RWPE2 (cell line): ENCODE data around the gene GRK5.

Source experiments
- ATAC-seq: fragments of 200-7000 bp; cut with Tn5 transposase; 3 replicates; pipeline ENCODE4 v1.9.1; 2021; ENCODE audit warnings: low read depth
- DNase-seq: peaks from one replicate; pipeline ENCODE4 v3.0.0-alpha.2; 2020; ENCODE audit warnings: low spot score
- H3K27ac ChIP-seq: fragments of 450-650 bp; 2 replicates; pipeline ENCODE4 v1.5.1; 2017; ENCODE audit warnings: mild to moderate bottlenecking; ENCODE audit not compliant: poor library complexity, severe bottlenecking
- H3K27me3 ChIP-seq: fragments of 250-450 bp; sonication (Bioruptor Pico); 2 replicates; pipeline ENCODE4 v1.5.1; 2021; ENCODE audit warnings: mild to moderate bottlenecking, moderate library complexity; ENCODE audit not compliant: insufficient read depth, poor library complexity, severe bottlenecking
- H3K36me3 ChIP-seq: fragments of 250-450 bp; sonication (Bioruptor Pico); 2 replicates; pipeline ENCODE4 v1.5.1; 2020; ENCODE audit warnings: low read depth, mild to moderate bottlenecking, moderate library complexity
- H3K4me1 ChIP-seq: fragments of 250-450 bp; sonication (Bioruptor Pico); 2 replicates; pipeline ENCODE4 v1.5.1; 2021; ENCODE audit warnings: mild to moderate bottlenecking, moderate library complexity; ENCODE audit not compliant: insufficient read depth, poor library complexity, severe bottlenecking
- H3K4me3 ChIP-seq: fragments of 250-450 bp; sonication (Bioruptor Pico); 2 replicates; pipeline ENCODE4 v1.5.1; 2021; ENCODE audit warnings: mild to moderate bottlenecking, moderate library complexity; ENCODE audit not compliant: severe bottlenecking
- H3K9me3 ChIP-seq: fragments of 250-450 bp; sonication (Bioruptor Pico); 2 replicates; pipeline ENCODE4 v1.5.1; 2021; ENCODE audit warnings: mild to moderate bottlenecking, moderate library complexity; ENCODE audit not compliant: severe bottlenecking
- CTCF ChIP-seq: fragments of 450-650 bp; IDR thresholded peaks from one replicate; pipeline ENCODE4 v1.5.1; 2017; ENCODE audit warnings: mild to moderate bottlenecking, moderate library complexity; ENCODE audit not compliant: poor library complexity, severe bottlenecking

Gene GRK5

GRCh38 chr10:119318411-119319160 is 111.2 kb downstream of the GRK5 start:
- H3K9me3 ChIP-seq = no peaks in the 10 kb centered on the region
- H3K4me1 ChIP-seq = peaks cover 34% of the 10 kb centered on the region
- H3K27me3 ChIP-seq = no peaks in the 10 kb centered on the region
- H3K4me3 ChIP-seq = no peak overlapping the region
- TF ChIP-seq CTCF = no peak
- no peak for DNase-seq
- no peak overlapping the region for H3K27ac ChIP-seq
- ATAC-seq = no peak
- no peaks in the 10 kb centered on the region for H3K36me3 ChIP-seq

DNA sequence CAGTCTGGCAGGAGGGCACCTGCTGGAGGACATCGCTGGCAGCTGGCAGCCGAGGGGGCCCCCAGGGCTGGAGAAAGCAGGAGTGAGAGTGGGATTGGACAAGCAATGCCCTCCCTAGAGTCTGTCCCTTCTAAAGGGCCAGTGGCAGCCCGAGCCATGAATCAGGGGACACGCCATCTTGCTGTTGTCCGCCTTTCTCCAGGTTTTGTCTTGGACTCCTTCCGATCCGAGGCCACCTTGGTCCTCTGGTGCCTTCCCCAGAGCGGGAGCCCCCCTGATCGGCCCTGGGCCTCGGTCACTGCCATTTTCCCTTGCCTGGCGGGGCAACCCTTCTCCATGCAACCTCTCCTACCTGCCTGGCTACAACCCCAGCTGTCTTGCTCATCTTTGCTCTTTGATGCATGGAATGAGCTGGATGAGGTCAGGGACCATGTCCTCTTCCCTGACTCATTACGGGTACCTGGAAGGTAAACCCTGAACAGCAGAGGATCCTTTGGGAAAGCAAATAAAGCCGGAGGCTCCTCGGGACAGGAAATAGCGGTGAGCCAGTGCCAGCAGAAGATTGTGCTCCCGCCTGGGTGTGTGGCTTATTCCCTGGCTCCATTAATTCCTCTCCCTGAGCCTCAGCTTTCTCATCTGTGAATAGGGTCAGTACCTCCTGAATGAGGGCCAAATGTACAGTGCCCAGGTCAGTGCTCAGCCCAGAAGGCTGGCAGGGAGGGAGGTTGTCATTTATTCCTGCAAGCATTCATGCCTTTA is 112.0 kb downstream of the GRK5 start:
- DNase-seq (no peak), ATAC-seq (peak; percentile 38)
- Histone ChIP-seq H3K4me3 (no peak overlapping the region), H3K27ac (no peak overlapping the region), H3K27me3 (no peaks in the 10 kb centered on the region), H3K9me3 (no peaks in the 10 kb centered on the region), H3K4me1 (peaks cover 34% of the 10 kb centered on the region), H3K36me3 (no peaks in the 10 kb centered on the region)
- TF ChIP-seq CTCF = no peak

- ATAC-seq = no peak
- Histone ChIP-seq H3K27ac (no peak overlapping the region), H3K27me3 (no peaks in the 10 kb centered on the region), H3K9me3 (no peaks in the 10 kb centered on the region), H3K4me3 (no peak overlapping the region), H3K36me3 (no peaks in the 10 kb centered on the region), H3K4me1 (peaks cover 33% of the 10 kb centered on the region)
- no peak for TF ChIP-seq CTCF
- no peak for DNase-seq
Measured at GRCh38 chr10:119319920-119320258, 112.5 kb downstream of the GRK5 start.

GRCh38 chr10:119320981-119321380 is 113.6 kb downstream of the GRK5 start:
- no peaks in the 10 kb centered on the region for H3K9me3 ChIP-seq
- no peaks in the 10 kb centered on the region for H3K36me3 ChIP-seq
- no peaks in the 10 kb centered on the region for H3K27me3 ChIP-seq
- peaks cover 27% of the 10 kb centered on the region for H3K4me1 ChIP-seq
- no peak for TF ChIP-seq CTCF
- DNase-seq = no peak
- ATAC-seq = no peak
- no peak overlapping the region for H3K4me3 ChIP-seq
- no peak overlapping the region for H3K27ac ChIP-seq
